AG09319 (cell line): Measurements from ENCODE around the gene RAB5B.

ENCODE experiments used
- DNase-seq: peaks from one replicate; pipeline ENCODE4 v3.0.0-alpha.2; 2010; ENCODE audit warnings: low read depth; ENCODE audit errors: extremely low read depth
- TF ChIP-seq, protein P1 (sequence below): IDR thresholded peaks from 2 replicates; pipeline ENCODE4 v1.5.1; 2011; ENCODE audit warnings: low read depth, mild to moderate bottlenecking, inconsistent platforms, low read length, moderate library complexity

Gene RAB5B

DNA sequence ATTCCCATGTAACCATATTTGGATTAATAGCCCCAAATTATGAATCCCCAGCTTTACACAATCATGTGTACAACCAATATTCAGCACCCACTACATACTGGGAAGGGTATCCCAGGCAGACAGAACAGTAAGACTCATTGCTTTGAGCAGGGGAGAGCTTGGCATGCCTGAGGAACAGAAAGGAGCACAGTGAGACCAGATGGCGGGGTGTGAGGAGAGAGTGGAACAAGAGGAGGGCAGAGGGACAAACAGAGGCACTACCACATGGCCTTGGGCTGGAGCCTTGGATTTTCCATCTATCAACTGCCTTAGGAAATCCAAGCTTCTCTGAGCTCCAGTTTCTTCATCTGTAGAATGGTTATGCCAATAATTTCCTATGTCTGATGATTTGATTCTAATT is 39.1 kb upstream of the RAB5B start:
- no peak for DNase-seq
- TF ChIP-seq, protein P1, sequence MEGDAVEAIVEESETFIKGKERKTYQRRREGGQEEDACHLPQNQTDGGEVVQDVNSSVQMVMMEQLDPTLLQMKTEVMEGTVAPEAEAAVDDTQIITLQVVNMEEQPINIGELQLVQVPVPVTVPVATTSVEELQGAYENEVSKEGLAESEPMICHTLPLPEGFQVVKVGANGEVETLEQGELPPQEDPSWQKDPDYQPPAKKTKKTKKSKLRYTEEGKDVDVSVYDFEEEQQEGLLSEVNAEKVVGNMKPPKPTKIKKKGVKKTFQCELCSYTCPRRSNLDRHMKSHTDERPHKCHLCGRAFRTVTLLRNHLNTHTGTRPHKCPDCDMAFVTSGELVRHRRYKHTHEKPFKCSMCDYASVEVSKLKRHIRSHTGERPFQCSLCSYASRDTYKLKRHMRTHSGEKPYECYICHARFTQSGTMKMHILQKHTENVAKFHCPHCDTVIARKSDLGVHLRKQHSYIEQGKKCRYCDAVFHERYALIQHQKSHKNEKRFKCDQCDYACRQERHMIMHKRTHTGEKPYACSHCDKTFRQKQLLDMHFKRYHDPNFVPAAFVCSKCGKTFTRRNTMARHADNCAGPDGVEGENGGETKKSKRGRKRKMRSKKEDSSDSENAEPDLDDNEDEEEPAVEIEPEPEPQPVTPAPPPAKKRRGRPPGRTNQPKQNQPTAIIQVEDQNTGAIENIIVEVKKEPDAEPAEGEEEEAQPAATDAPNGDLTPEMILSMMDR: no peak

DNA sequence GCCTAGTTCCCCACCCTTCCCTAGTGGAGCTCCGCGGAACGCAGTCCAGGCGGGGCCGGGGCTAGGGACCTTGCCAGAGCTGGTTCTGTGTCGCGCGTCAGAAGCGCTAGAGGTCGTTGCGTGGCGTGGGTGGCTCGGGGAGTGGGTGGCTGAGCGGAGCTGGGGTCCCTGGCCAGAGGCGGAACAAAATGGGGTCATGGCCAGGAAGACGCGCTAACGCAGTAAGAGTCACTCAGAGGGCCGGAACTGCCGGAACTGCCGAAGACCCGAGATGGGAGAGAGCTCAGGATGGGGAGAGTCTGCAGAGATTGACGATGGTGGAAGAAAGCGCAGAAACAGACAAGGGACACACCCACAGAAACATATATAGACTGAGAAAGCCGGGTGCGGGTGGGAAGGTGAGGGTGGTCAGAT is 38.1 kb upstream of the RAB5B start:
- no peak for DNase-seq
- TF ChIP-seq, protein P1: no peak; the same call in 1 of the 2 replicates

DNA sequence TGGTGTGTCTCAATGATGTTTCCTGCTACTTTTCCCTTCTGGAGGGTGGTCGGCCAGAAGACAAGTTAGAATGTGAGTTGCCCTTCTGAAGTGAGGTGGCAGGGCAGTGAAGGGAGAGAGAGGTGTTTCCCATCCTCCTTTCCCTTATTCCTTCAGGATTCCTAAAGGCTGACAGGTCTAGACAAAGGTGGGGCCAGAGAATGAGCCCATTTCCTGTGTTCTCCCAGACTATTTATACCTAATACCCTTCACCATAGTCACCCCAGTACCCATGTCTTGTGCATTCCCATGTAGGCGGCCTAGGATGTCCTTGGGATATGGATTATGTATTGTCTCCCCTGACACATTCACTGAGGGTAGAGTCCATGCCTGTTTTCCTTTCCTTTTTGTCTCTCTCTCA is 35.9 kb upstream of the RAB5B start:
- DNase-seq: no peak
- TF ChIP-seq, protein P1: no peak

DNA sequence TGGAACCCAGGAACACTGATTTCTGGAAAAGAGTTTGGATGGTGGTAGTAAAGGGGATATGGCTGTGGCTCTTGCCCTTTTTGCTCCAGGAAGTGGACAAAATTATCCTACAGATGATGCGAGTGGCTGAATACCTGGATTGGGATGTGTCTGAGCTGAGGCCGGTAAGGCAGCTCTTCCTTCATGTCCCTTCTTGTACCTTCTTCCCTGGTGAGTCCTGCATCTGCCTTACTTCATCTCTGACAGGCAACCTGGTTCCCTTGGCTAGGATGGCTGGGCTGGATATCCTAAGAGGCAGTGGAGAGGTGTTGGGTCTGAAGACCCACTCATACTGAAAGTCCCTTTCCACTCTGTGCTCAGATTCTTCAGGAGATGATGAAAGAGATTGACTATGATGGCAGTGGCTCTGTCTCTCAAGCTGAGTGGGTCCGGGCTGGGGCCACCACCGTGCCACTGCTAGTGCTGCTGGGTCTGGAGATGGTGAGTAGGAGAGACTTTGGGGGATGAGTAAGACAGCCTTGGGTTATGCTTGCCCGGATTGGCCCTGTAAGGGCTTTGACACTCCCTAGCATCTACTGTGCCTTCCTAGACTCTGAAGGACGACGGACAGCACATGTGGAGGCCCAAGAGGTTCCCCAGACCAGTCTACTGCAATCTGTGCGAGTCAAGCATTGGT is 34.9 kb upstream of the RAB5B start:
- DNase-seq: no peak
- TF ChIP-seq, protein P1: no peak

DNA sequence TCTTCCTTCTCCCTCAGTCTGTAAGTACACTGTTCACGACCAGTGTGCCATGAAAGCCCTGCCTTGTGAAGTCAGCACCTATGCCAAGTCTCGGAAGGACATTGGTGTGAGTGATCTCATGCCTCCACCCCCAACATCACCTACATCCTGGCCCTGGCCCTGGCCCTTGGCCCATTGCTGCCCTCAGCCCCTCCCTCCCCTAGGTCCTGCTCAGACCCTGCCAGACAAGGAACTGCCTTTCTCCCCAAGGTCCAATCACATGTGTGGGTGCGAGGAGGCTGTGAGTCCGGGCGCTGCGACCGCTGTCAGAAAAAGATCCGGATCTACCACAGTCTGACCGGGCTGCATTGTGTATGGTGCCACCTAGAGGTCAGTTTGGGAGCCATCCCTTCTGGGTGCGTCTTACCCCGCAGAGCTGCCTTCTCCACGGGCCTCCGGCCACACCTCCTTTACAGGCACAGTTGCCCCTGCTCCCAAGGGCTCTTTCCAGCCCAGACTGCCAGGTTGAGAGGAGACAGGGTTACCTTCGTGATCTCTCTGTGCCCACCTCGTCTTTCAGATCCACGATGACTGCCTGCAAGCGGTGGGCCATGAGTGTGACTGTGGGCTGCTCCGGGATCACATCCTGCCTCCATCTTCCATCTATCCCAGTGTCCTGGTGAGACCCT is 33.7 kb upstream of the RAB5B start:
- TF ChIP-seq, protein P1: peak; percentile 90
- peak; percentile 61 for DNase-seq

DNA sequence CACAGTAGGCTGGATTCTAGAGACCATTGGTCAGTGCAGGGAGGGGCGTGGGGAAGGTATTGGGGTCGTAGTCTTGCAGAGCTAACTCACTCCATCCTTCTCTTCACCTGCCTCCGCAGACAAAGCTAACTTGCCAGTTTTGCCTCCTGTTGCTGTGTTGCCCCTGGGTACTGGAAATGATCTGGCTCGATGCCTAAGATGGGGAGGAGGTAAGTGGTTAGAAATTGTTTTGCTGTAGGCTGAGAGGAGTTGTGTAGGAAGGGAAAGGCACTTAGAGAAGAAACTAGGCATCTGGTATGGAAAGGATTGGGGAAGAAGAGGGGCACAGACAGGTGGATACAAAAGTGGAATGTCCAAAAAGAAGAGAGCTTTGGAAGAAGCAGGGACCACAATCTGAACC is 31.8 kb upstream of the RAB5B start:
- TF ChIP-seq, protein P1: no peak
- no peak for DNase-seq

DNA sequence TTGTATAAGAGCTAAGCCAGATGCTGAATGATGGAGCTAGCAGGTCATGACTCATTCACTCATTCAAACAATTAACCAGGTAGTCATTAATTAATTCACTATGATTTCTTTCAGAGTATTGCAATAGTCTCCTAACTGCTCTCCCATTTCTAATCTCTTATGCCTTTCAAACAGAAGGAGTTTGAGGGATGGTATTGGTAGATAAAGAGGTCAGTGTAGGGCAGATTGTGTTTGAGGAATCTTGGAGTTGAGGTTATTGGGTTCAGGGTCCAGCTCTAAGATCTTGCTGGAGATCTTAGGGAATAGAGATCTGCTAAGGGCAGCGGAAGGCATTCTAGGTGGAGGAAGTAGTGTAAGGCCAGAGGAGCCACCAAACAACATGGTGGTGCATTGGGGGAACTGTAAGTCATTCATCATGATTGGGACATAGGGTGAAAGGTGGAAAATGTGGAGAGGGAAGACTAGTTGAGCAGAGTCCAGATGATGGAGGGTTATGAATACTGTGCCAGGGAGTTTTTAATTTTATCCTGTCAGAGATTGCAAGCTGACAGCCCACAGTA is 31.2 kb upstream of the RAB5B start:
- TF ChIP-seq, protein P1: no peak
- no peak for DNase-seq
